GM23338 (cell line): ENCODE results near the gene MYO1E. TPM values are rescaled to one million over a fixed set of nuclear protein-coding genes. Genes with fewer than 3 reads are reported as not detected.

Experiments
- ATAC-seq: fragments of 200-7000 bp; cut with Tn5 transposase; 3 replicates; pipeline ENCODE4 v1.9.1; 2020
- DNase-seq: peaks from one replicate; pipeline ENCODE4 v3.0.0-alpha.2; 2015; ENCODE audit warnings: low spot score
- H2AFZ ChIP-seq: fragments of 200-600 bp; sonication (generic); 2 replicates; pipeline ENCODE4 v1.8.0; 2016; ENCODE audit warnings: antibody characterized with exemption, mild to moderate bottlenecking, moderate library complexity
- H3F3A ChIP-seq: fragments of 200-600 bp; sonication (generic); replicated peaks from 2 replicates; pipeline ENCODE4 v1.8.0; 2017; ENCODE audit warnings: antibody characterized with exemption, mixed run types, low read depth
- H3K27ac ChIP-seq: fragments of 200-600 bp; sonication (generic); 2 replicates; pipeline ENCODE4 v1.6.1; 2016; ENCODE audit warnings: low read depth
- H3K27me3 ChIP-seq: fragments of 200-600 bp; sonication (generic); 2 replicates; pipeline ENCODE4 v1.8.0; 2016; ENCODE audit warnings: mild to moderate bottlenecking, mixed run types, moderate library complexity; ENCODE audit not compliant: insufficient read depth
- H3K36me3 ChIP-seq: fragments of 200-600 bp; sonication (generic); 2 replicates; pipeline ENCODE4 v1.8.0; 2016; ENCODE audit warnings: mild to moderate bottlenecking; ENCODE audit not compliant: insufficient read depth
- H3K4me1 ChIP-seq: fragments of 200-600 bp; sonication (generic); 2 replicates; pipeline ENCODE4 v1.8.0; 2016; ENCODE audit warnings: mild to moderate bottlenecking, moderate library complexity; ENCODE audit not compliant: insufficient read depth
- H3K4me2 ChIP-seq: fragments of 200-600 bp; sonication (generic); 2 replicates; pipeline ENCODE4 v1.7.1; 2017; ENCODE audit warnings: mixed run types
- H3K4me3 ChIP-seq: fragments of 200-600 bp; sonication (generic); 2 replicates; pipeline ENCODE4 v1.6.1; 2016; ENCODE audit warnings: mixed run types
- H3K79me2 ChIP-seq: fragments of 200-600 bp; sonication (generic); replicated peaks from 2 replicates; pipeline ENCODE4 v1.8.0; 2017; ENCODE audit warnings: mild to moderate bottlenecking; ENCODE audit not compliant: insufficient read depth
- H3K9me2 ChIP-seq: fragments of 200-600 bp; sonication (generic); 2 replicates; pipeline ENCODE4 v1.8.0; 2017; ENCODE audit not compliant: insufficient read depth
- H4K20me1 ChIP-seq: fragments of 200-600 bp; sonication (generic); replicated peaks from 2 replicates; pipeline ENCODE4 v1.8.0; 2017; ENCODE audit warnings: mild to moderate bottlenecking; ENCODE audit not compliant: insufficient read depth
- H3K27ac Mint-ChIP-seq: 2 replicates; pipeline ENCODE4 v1.8.0; 2020; ENCODE audit warnings: inconsistent platforms, mild to moderate bottlenecking, moderate library complexity, mixed read lengths
- H3K27me3 Mint-ChIP-seq: 3 replicates; pipeline ENCODE4 v1.8.0; 2022; ENCODE audit warnings: low read depth, mild to moderate bottlenecking, moderate library complexity, mixed read lengths, inconsistent platforms; ENCODE audit not compliant: insufficient read depth, poor library complexity
- H3K36me3 Mint-ChIP-seq: 3 replicates; pipeline ENCODE4 v1.8.0; 2021; ENCODE audit warnings: low read depth, mild to moderate bottlenecking, inconsistent platforms, moderate library complexity, mixed read lengths
- H3K4me1 Mint-ChIP-seq: 3 replicates; pipeline ENCODE4 v1.8.0; 2020; ENCODE audit warnings: mild to moderate bottlenecking, inconsistent platforms, mixed read lengths
- H3K4me3 Mint-ChIP-seq: 3 replicates; pipeline ENCODE4 v1.8.0; 2021; ENCODE audit warnings: moderate library complexity, mild to moderate bottlenecking, inconsistent platforms, mixed read lengths
- H3K9me3 Mint-ChIP-seq: 3 replicates; pipeline ENCODE4 v1.8.0; 2020; ENCODE audit warnings: moderate library complexity, mild to moderate bottlenecking, inconsistent platforms, mixed read lengths
- CREB1 ChIP-seq: fragments of 250-450 bp; sonication (Bioruptor Pico); IDR thresholded peaks from 2 replicates; pipeline ENCODE4 v1.5.0; 2020; ENCODE audit warnings: low read depth, mild to moderate bottlenecking, moderate library complexity
- EZH2 ChIP-seq: fragments of 200-600 bp; sonication (generic); IDR thresholded peaks from one replicate; pipeline ENCODE4 v1.8.0; 2017; ENCODE audit warnings: antibody characterized with exemption, mild to moderate bottlenecking, low read depth; ENCODE audit not compliant: unreplicated experiment
- EZH2phosphoT487 ChIP-seq: fragments of 200-600 bp; sonication (generic); IDR thresholded peaks from one replicate; pipeline ENCODE4 v1.8.1; 2018; ENCODE audit warnings: antibody characterized with exemption; ENCODE audit not compliant: unreplicated experiment
- JUNB ChIP-seq: IDR thresholded peaks from one replicate; pipeline ENCODE4 v1.6.1; 2016; ENCODE audit warnings: antibody characterized with exemption; ENCODE audit not compliant: unreplicated experiment
- NANOG ChIP-seq: IDR thresholded peaks from 2 replicates; pipeline ENCODE4 v1.6.1; 2016; ENCODE audit warnings: antibody characterized with exemption, borderline replicate concordance
- POLR2AphosphoS5 ChIP-seq: IDR thresholded peaks from 2 replicates; pipeline ENCODE4 v1.6.1; 2016; ENCODE audit warnings: antibody characterized with exemption, low read depth
- STAT1 ChIP-seq: IDR thresholded peaks from one replicate; pipeline ENCODE4 v1.6.1; 2016; ENCODE audit warnings: antibody characterized with exemption; ENCODE audit not compliant: unreplicated experiment
- ZNF114 ChIP-seq: fragments of 250-450 bp; sonication (Bioruptor Pico); IDR thresholded peaks from 2 replicates; pipeline ENCODE4 v1.5.0; 2020; ENCODE audit warnings: mild to moderate bottlenecking, moderate library complexity
- ZNF331 ChIP-seq: fragments of 250-450 bp; sonication (Bioruptor Pico); IDR thresholded peaks from 2 replicates; pipeline ENCODE4 v1.5.0; 2020; ENCODE audit warnings: low read depth, mild to moderate bottlenecking, moderate library complexity
- polyA plus RNA-seq: library from polyadenylated mRNA; unstranded; fragments of >200 nt; fragmentation: Nextera tagmentation; extraction: Ambion mirVana; gene quantifications from 2 replicates; pipeline ENCODE4 v1.2.1, GENCODE V29; 2016
- total RNA-seq: library from RNA; depleted of rRNA; stranded (reverse); fragments of >200 nt; shearing (Covaris generic); gene quantifications from 2 replicates; pipeline ENCODE4 v1.2.3, GENCODE V29; 2014
- TF ChIP-seq, protein P1 (sequence below): IDR thresholded peaks from 2 replicates; pipeline ENCODE4 v1.6.1; 2016; ENCODE audit warnings: antibody characterized with exemption
- TF ChIP-seq, protein P2 (sequence below): IDR thresholded peaks from one replicate; pipeline ENCODE4 v1.6.1; 2018; ENCODE audit warnings: antibody characterized with exemption; ENCODE audit not compliant: unreplicated experiment
- TF ChIP-seq, protein P3 (sequence below), 2 experiments: fragments of 200-600 bp in 1 of 2; sonication (generic) in 1 of 2; conservative IDR thresholded peaks; 2 replicates each; pipeline versions ENCODE4 v1.5.1 to v1.6.1; 2016 to 2017; ENCODE audit warnings: antibody characterized with exemption in 2 of 2, low read depth in 2 of 2, mild to moderate bottlenecking in 2 of 2, moderate library complexity in 1 of 2

The MYO1E gene
- total and polyA plus RNA-seq, 2 experiments from 2014 or later = 68.3 to 131 TPM

DNA sequence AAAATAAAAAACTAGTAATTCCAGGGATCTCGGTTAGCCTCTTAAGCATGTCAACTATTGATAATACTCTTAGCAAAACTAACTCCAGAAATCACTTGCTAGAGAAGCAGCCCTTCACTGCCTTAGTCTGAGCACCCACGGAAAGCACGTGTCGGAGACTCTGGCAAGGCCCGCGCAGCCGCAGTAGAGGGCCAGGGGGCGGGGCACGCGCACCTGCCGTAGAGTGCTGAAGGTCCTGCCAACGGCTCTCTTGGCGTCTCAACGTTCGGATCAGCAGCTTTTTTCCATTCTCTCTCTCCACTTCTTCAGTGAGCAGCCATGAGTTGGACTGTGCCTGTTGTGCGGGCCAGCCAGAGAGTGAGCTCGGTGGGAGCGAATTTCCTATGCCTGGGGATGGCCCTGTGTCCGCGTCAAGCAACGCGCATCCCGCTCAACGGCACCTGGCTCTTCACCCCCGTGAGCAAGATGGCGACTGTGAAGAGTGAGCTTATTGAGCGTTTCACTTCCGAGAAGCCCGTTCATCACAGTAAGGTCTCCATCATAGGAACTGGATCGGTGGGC is 166.0 kb downstream of the MYO1E start, which contains the start of gene LDHAL6B (continued):
- TF ChIP-seq JUNB (no peak), POLR2AphosphoS5 (no peak), NANOG (no peak), ZNF114 (CRISPR knock-in tag) (no peak), EZH2 (no peak)

DNA sequence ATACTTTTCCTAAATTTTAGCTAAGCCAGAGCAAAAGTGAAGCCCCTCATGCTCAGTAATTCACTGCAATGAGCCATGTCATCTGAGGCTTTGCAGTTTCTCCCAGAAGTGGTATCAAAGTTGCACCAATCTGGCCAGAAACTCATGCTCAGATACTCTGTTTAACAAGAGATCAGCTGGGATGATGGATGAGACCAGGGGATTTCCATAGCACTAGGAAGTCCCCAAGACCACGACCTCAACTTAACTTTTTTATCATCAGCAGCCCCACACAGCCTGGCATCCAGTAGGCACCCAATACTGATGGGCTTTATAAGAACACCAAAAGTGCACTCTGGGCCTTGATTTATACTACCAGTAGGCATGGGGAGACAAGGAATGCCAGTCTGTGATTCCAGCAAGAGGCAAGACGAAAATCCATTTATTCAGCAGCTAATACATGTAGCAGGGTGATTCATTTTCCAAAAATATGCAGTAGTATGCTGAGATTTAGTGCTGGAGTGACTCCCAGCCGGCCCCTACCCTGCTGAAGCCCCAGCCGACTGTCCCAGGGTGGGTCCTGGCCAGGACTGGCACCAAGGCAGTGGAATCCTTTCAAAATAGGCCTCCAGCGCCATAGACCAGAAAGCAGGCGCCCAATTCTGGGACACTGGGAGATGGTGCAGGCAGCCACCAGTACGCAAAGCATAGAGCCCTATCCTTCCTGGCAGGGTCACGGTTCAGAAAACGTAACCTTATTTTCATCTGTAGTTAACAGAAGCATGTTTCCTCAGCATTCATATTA is 166.6 kb downstream of the MYO1E start:
- Histone ChIP-seq H3K4me3 (no peak overlapping the region), H4K20me1 (peaks cover 7% of the 10 kb centered on the region; the same call in 1 of the 2 replicates), H3K27ac (no peak overlapping the region), H3K4me2 (no peak overlapping the region), H3K9me2 (0 out of 2 replicates have a peak, but pooled peaks cover 3% of the 10 kb centered on the region), H3K27me3 (no peaks in the 10 kb centered on the region), H3F3A (no peaks in the 10 kb centered on the region), H3K4me1 (no peaks in the 10 kb centered on the region), H2AFZ (no peak overlapping the region), H3K36me3 (peaks cover 27% of the 10 kb centered on the region), H3K79me2 (no peaks in the 10 kb centered on the region)
- H3K27ac Mint-ChIP-seq = no peak overlapping the region
- no peak for ATAC-seq
- no peaks in the 10 kb centered on the region for H3K4me1 Mint-ChIP-seq
- peaks cover 32% of the 10 kb centered on the region for H3K36me3 Mint-ChIP-seq
- no peaks in the 10 kb centered on the region for H3K9me3 Mint-ChIP-seq
- H3K27me3 Mint-ChIP-seq = no peaks in the 10 kb centered on the region
- no peak for DNase-seq
- TF ChIP-seq STAT1 = no peak
- TF ChIP-seq, protein P1, sequence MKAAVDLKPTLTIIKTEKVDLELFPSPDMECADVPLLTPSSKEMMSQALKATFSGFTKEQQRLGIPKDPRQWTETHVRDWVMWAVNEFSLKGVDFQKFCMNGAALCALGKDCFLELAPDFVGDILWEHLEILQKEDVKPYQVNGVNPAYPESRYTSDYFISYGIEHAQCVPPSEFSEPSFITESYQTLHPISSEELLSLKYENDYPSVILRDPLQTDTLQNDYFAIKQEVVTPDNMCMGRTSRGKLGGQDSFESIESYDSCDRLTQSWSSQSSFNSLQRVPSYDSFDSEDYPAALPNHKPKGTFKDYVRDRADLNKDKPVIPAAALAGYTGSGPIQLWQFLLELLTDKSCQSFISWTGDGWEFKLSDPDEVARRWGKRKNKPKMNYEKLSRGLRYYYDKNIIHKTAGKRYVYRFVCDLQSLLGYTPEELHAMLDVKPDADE = no peak
- TF ChIP-seq EZH2 = no peak
- no peak for TF ChIP-seq CREB1 (CRISPR knock-in tag)
- no peak for TF ChIP-seq NANOG
- TF ChIP-seq ZNF114 (CRISPR knock-in tag) = no peak
- no peak for TF ChIP-seq POLR2AphosphoS5
- TF ChIP-seq, protein P2, sequence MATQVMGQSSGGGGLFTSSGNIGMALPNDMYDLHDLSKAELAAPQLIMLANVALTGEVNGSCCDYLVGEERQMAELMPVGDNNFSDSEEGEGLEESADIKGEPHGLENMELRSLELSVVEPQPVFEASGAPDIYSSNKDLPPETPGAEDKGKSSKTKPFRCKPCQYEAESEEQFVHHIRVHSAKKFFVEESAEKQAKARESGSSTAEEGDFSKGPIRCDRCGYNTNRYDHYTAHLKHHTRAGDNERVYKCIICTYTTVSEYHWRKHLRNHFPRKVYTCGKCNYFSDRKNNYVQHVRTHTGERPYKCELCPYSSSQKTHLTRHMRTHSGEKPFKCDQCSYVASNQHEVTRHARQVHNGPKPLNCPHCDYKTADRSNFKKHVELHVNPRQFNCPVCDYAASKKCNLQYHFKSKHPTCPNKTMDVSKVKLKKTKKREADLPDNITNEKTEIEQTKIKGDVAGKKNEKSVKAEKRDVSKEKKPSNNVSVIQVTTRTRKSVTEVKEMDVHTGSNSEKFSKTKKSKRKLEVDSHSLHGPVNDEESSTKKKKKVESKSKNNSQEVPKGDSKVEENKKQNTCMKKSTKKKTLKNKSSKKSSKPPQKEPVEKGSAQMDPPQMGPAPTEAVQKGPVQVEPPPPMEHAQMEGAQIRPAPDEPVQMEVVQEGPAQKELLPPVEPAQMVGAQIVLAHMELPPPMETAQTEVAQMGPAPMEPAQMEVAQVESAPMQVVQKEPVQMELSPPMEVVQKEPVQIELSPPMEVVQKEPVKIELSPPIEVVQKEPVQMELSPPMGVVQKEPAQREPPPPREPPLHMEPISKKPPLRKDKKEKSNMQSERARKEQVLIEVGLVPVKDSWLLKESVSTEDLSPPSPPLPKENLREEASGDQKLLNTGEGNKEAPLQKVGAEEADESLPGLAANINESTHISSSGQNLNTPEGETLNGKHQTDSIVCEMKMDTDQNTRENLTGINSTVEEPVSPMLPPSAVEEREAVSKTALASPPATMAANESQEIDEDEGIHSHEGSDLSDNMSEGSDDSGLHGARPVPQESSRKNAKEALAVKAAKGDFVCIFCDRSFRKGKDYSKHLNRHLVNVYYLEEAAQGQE = no peak
- no peak for TF ChIP-seq EZH2phosphoT487
- no peak for TF ChIP-seq JUNB
- no peak for TF ChIP-seq ZNF331
- TF ChIP-seq, protein P3, sequence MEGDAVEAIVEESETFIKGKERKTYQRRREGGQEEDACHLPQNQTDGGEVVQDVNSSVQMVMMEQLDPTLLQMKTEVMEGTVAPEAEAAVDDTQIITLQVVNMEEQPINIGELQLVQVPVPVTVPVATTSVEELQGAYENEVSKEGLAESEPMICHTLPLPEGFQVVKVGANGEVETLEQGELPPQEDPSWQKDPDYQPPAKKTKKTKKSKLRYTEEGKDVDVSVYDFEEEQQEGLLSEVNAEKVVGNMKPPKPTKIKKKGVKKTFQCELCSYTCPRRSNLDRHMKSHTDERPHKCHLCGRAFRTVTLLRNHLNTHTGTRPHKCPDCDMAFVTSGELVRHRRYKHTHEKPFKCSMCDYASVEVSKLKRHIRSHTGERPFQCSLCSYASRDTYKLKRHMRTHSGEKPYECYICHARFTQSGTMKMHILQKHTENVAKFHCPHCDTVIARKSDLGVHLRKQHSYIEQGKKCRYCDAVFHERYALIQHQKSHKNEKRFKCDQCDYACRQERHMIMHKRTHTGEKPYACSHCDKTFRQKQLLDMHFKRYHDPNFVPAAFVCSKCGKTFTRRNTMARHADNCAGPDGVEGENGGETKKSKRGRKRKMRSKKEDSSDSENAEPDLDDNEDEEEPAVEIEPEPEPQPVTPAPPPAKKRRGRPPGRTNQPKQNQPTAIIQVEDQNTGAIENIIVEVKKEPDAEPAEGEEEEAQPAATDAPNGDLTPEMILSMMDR (conservative IDR thresholded peaks at IDR 0.05; ENCODE audit: low read depth in 2 of 2) = no peak
- H3K4me3 Mint-ChIP-seq = no peak overlapping the region
